ENCODE results near the gene PLCB4.
"Not testable (repeated sequence)": the region's sequence is repeated elsewhere in the genome, so short reads cannot be mapped to it uniquely, and the experiment has no call there.

The PLCB4 gene

DNA sequence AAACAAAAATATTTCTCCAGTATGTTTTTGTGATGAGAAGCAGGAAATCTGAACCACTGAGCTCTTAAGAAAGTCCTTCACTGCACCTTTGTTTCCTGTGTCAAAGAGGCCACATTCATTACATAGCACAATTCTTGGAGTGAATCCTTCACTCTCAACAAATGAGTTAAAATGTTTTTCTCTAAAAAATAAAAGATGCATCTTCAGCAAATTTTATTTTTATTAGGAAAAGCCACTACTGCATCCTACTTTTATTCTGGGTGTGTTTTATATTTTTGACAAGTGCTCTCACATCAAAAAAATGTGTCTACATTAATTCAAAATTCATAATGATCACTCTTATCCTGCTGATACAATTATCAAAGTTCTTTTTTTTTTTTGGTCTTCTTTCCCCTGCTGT, 76.3 kb downstream of the PLCB4 start:
- DNase-seq: no peak

DNA sequence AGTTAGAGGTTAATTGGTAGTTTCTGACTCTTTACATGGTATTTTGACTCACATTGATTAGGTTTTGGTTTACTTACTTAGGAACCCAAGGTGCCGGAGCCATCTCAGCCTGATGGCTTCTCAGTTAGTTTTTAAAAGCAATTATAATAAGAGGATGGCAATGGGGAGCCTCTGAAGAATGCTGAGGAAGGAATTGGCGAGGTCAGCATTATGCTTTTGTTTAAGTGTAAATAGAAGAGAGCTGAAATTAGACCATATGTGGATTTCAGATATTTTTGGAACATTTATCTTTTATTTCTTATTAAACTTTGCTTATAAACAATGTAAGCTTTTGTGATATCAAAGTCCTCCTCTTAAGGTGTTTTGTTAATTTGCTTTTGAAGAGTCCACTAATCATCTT, 77.8 kb downstream of the PLCB4 start:
- DNase-seq: no peak

DNA sequence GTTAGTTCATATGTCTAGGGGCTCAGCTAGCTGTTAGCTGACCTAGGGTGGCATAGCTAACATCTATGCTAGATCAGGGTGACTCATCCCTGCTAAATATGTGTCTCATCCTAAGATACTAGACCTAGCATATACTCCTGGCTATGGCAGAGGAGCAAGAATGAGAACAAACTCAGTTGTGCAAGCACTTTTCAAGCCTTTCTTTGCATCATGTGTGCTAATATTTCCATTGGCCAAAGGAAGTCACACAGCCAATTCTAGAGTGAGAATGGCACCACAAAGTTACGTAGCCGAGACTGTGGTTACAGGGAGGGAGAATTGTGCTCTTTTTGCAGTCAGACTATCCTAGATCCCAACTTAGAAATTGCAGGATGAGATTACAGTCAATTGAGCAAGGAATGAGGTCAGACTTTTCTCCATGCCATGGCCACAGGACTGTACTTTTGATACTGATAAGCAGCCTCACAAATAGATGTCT, 78.7 kb downstream of the PLCB4 start:
- no peak for DNase-seq

DNA sequence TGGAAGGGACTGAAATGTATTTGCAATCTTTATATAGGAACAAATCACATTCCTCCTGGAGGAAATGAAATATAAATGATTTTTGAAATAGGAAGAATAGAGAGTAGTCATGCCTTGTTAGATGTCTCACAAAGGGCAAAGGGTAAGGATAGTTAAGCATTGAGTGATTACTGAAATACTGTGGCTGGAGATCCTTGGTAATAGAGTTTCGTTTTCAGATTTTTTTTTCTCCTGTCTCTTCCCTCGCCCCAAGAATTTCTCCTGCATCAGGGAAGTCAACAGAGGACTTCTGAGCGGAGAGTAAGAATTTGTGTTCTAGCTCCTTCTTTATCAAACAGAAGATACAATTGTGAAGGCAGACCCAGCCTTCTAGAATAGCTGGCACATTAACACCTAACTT, 79.4 kb downstream of the PLCB4 start:
- DNase-seq: no peak

DNA sequence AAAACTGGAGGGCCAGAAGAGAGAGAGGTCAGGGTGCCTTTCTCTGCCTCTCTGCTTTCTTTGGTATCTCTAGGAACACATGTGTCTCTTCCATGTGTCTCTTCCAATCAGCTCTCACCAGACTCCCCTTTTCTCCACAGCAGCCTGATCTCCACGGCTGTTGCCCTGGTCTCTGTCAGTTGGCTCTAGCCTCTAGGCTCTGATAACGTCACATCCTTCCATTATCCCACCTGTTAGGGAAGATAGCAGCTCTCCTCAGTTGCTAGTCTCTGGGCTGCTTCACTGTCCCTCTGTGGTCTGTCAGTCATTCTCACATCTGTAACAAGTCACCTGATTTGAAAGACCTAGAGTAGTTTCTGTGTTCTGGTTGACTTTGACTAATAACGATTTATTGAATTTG, 80.2 kb downstream of the PLCB4 start:
- DNase-seq: no peak

DNA sequence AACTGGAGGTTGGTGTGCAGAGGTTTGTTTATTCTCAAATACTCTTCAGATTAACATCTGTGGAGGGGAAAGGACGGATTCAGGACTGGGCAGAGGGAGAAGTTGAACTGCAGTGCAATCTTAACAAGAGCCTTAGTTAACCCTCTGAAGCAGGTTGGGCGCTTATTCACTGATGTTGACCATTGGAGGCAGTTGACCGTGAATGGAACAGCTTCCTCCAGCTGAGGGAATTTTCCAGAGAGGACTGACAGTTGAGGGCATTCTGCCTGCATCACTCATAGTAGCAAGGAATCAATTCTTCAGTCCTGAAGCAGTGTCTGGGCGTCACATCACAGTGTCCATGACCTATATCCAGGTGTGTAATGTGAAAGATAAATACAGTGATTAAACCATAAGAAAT, 80.9 kb downstream of the PLCB4 start:
- DNase-seq: no peak

DNA sequence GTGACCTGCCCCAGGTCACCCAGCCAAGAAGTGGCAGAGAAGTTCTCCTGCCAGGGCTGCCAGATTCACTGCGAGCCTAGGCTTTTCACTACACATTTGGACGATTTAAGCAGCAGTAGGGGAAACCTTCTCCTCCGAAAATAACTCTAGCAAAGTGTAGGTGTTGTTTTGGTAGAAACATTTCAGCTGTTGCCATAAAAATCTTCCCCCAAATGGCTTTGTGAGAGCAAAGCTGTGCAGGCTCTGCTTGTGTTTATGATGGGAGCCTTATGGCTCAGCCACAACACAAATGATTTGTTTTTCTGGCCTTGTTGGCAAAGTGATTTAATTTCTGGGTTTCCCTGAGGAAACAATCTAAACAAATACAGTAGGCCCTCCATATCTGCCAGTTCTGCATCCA, 81.8 kb downstream of the PLCB4 start:
- DNase-seq: no peak

DNA sequence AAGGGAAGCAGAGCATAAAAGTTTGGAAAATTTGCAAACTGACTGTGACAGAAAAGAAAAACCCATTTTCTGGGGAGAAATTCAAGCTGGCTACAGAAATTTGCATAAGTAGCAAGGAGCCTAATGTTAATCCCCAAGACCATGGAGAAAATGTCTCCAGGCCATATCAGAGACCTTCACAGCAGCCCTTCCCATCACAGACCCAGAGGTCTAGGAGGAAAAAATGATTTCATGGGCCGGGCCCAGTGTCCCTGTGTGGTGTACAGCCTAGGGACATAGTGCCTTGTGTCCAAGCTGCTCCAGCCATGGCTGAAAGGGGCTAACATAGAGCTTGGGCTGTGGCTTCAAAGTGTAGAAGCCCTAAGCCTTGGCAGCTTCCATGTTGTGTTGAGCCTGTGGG, 83.3 kb downstream of the PLCB4 start:
- not testable (repeated sequence) for DNase-seq

DNA sequence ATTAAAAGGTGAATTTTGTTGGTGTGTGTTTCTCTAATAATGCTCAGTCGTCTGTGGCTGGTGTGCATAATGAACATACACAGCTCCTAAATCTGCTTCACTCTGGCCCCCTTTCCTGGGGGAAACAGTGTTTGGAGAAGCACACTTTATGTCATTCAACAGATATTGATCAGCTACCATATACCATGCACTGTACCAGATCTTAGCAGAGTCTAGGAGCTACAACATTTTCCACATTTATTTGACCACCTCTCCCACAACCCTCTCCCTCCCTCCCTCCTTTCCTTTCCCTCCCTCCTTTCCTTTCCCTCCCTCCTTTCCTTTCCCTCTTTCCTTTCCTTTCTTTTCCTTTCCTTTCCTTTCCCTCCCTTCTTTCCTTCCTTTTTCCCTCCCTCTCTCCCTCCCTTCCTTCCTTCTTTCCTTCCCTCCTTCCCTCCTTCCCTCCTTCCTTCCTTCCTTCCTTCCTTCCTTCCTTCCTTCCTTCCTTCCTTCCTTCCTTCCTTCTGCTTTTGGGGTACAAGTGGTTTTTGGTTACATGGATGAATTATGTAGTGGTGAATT, 85.7 kb downstream of the PLCB4 start:
- DNase-seq: no peak

DNA sequence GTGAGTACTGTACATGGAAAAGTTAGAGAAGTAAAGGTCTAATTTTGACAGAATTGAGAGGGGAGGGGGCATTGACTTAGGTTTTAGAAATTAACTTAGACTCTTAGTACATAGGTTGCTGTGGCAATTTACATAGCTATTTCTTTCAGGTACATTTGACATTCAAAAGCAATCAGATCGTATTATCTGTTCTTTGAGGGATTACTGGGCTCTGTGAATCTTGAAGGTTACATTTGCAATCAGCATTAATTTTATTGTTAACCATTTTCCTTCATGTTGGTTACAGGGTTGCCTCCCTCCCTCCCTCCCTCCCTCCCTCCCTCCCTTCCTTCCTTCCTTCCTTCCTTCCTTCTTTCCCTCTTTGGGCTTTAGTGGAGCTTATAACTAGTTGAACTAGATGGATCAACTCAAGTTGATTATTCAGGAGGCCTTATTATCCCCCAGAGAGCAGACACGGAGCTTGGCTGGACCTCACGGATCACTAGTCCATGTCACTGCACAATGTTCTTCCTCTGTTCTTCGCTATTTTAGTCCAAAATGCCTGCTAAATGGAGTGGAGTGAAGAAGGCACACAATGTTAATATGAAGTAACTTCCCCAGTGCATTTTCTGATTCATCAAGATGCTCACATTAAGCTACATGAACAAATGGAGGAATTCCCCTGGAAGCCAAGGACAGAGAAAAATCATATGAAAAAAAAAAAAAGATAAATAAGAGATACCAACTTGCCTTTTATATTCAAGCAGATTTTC, 87.8 kb downstream of the PLCB4 start:
- DNase-seq: no peak

DNA sequence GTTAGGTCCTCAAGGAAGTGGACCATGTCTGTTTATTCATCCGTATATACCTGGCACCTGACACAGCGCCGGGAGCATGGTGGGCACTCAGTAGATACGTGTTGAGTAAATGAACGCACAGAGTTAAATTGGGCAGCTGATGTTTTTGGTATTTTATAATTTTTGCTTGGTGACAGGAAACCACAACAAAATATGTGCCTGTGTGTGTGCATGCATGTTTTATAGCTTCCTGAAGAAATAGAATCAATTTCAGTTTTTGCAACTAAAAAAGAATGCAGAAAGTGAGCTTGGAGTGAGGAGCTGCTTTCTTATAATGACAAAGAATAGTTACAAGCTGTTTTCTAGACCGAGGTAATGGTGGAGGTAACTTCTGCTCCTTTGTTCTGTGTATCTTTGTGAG, 91.4 kb downstream of the PLCB4 start:
- no peak for DNase-seq

DNA sequence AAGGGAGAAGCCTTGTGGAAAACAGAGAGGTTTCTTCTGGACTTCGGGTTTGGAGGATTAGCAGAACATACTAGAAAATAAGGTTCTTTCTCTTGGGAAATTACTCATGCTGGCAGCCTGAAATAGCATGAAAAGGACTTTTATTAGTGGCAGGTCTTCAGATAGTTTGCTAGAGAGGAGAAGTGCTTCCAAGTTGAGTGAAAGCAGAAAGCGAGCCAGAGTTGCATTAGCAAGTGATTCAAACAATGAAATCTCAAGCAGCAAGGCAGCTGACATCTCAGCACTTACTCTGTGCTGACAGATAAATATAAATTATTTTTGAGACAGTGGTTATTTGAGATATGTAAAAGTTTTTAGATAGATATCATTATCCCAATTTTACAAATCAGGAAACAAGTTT, 91.9 kb downstream of the PLCB4 start:
- DNase-seq: no peak

DNA sequence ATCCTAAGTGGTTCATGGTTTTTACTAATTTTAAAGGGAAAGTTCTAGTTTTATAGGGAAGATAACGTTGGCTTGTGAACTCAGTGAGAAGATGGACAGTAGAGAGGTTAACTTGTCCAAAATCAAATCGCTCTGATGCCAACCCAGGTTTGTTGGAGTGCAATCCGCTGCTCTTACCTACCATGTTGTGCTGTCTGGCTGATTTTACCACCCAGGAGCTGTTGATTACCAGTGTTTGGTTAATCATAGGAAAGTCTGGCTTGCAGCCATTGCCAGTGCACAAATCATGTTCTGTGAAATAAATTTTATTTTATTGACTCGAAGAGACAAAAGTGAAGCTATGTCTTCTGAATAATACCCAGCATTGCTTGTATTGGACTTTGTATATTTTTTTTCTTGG, 92.4 kb downstream of the PLCB4 start:
- no peak for DNase-seq

DNA sequence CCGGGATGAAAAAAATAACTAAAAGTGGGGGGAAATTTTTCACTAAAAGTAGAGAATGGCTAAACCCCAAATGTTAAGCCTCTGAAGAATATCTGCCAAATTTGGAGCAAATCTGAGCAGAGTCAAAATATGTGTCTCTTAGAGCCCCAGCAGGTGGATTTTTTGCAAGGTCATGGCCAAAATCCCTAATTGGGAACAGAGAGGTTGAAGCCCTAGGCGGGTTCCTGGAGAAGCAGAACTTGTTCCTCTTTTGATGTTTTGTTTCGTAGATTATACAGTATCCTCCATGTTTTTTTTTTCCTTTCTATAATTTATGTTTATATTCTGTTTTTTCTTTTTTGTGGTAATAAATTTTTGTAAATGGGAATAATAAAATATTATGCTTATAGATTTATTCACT, 94.4 kb downstream of the PLCB4 start:
- DNase-seq: peak in 1 of 3 experiments; percentile 25

DNA sequence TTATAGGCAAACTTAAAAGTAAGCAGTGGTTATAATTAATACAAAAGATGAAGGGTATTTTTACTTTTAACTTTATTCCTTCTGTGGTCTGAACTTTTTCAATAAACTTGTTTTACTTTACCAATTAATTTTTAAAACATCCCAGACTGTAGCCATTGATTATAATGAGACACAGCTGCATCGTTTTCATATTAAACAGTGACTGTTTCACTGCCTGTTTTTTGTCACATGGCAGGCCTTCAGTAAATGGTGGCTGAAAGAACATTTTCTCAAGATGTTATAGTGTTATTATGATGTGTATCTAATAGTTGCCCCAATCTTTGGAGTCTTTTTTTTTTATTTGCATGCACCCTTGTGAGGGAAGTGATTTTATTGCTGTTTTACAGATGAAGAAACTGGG, 95.1 kb downstream of the PLCB4 start:
- DNase-seq: peak in 1 of 3 experiments; percentile 51

DNA sequence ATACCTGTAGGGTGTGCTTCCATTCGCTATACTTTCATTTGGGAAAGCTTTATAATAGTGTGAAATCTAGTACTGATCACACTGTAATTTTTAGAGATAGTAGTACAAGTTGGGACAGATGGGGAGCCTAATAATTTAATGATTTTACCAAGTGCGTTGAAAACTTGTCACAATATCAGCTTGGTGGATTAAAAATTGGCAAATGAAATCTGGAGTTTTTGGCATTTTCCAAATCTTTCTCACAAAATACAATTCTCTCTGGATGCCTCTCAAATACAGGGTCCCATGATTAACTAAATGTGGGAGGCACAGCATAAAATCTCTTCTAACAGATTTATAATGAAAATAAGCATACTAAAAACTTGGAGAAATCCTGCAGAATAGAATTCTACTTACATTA, 96.4 kb downstream of the PLCB4 start:
- no peak for DNase-seq

DNA sequence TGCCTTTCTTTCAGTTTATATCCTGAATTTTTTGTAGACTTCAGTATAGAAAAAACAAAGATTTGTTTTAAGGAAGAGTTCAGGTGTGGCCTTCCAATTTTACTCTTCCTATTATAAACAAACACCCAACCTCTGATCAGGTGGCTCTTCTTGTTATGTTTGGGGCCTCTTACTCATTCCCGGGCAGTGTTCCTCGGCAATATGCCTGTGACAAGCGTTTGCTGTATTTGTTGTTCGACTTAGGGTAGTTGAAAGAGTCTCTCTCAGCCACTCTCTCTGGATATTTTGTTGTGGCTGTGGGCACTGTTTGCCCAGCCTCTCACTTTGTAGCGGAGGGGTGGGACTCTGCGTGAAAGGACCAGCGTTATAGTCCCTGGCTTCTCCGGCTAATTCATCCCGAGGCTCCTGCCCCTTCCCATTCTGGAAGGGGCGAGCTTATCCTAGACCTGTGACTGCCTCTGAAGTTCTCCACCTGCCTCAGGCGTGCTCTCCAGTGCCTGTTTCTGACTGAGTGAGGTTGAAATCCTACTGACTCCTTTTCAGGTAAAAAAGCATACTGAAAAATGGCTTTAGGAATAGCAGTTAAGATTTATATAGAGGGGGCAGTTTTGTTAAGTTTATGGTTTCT, 97.4 kb downstream of the PLCB4 start:
- no peak for DNase-seq

DNA sequence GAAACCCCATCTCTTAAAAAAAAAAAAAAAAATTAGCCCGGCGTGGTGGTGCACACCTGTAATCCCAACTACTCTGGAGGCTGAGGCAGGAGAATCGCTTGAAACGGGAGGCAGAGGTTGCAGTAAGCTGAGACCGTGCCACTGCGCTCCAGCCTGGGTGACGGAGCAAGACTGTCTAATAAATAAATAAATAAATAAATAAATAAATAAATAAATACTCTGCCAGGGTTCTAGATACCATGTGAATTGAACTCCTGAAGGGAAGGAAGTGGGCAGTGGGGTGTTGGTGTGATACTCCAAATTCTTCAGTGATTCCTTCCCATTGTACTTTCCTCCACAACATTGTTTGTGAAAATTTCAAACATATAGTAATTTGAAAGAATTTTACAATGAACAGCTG, 100.5 kb downstream of the PLCB4 start:
- DNase-seq: no peak

DNA sequence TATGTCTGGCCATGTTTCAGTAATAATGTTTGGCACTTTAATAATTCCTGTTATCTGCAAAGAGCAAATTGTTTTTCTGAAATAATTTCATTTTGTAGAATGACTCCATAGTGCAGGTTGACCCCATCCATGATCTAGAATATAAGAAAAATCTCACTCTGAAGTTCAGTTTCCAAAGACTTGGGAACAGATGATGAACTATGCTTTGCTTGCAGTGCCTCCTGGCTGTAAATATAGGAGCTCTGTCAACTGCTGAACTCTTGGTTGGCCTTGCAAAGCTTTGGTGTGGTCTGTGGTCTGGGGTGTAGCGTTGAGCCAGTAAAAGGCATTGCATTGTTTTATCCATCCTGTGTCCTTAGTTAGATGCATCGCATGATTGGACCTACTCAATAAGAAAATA, 104.0 kb downstream of the PLCB4 start:
- no peak for DNase-seq

DNA sequence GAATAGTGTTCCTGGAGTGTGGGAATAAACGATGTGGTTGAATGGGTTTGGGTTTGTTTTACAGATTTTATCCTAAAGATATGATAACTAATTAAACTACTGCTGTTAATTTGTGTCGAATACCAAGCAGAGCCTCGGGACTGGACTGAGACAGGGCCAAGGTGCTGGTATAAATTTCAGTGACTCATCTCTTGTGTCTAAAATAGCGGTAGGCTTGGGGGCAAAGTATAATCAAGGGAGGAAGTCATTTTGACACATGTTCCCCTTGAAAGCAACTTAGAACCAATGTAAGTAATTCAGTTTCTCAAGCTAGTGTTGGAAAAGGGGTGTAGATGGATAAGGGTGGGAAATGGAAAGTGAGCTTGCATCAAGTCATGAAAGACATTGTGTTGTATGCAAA, 108.4 kb downstream of the PLCB4 start:
- DNase-seq: no peak

DNA sequence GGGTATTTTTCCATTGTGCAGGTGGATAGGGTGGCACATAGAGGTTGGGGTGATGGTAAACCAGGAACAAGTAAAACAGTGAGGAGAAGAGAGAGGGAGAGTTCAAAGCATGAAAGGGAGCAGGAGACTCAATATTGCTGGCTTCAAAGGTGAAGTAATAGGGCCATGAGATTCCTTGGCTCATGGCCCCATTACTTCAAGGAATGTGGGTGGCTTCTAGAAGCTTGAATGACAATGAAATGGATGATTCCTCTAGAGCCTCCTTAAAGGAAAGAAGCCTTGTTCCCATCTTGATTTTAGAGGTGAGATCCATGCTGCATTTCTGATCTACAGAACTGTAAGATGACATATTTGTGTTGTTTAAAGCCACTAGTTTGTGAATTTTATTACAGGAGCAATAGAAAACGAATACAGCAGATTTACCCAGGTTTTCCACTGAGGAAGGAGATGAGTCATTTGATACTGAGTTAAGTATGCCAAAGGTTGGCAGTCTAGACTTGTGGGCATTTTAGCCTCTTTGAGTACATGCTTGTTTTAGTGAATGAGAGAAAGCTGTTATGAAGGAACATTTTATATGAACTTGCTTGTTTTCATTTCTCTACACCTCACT, 110.4 kb downstream of the PLCB4 start:
- DNase-seq: no peak

DNA sequence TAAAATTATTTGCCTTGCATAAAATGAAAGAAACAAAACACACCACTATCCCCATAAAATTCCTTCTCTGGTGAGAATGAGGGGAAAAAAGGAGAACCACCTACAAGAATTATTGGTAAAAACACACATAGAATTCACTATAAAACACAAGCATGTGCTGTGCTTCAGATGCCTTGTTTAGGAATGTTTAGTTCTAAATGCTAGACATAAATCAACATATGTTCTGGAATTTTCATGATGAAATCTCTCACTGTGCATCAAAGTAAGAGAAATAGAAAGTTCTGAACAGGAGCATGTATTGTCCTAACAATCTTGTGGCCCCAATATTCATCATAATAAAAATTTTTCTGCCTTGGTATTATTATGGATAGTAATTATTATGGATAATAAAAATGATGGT, 111.0 kb downstream of the PLCB4 start:
- no peak for DNase-seq

DNA sequence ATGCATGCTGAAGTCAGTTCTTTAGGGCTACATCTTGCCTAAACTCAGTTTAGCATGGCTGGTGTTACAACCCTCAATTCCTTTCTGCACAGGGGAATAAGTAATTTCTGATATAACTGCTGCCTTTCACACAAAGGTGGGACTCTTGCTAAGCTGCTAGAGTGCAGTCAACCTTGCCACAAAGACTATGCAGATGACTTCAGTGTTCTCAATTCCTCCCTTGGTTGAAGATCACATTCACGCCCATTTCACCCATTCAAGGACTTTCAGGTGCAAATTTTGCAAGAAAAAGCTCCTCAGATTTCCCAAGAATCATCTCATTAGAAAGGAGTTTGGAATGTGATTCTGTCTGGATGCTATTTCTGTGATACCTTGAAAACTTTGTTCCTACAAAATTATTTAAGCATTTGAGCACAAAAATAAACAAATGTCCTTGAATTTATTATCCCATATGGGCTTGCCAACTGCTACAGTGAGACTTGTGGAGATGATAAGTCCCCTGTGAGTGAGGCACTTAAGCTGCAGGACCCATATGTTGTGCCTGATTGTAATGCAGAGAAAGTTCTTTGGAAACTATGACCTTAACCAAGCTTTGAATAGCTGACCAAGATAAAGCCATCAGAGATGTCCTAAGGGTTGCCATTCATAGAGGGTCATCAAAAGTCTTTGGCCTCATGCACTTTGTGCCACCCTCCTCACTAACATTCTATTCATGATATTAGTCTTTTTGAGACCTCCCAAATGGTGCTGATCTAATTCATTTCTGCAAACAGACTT, 111.8 kb downstream of the PLCB4 start:
- DNase-seq: no peak

Data from NCI-H1417 (cell line).